CD14-positive monocyte (primary cell): ENCODE data around the gene CCDC154. TPM values are rescaled to one million over a fixed set of nuclear protein-coding genes. Genes with fewer than 3 reads are reported as not detected.

Experiments
- DNase-seq, 3 donors: peaks; one replicate each; pipeline ENCODE4 v3.0.0-alpha.2; 2011 to 2022
- H2AFZ ChIP-seq: 2 replicates; pipeline ENCODE4 v1.6.0; 2012; ENCODE audit warnings: mild to moderate bottlenecking, low read depth, low read length, inconsistent platforms; ENCODE audit not compliant: insufficient read depth, poor library complexity, severe bottlenecking
- H3K27ac ChIP-seq, 2 donors: 1 replicate in 1 of 2; 2 replicates in 1 of 2; pipeline ENCODE4 v1.5.1; 2012 to 2013; ENCODE audit warnings: low read length in 2 of 2, control low read depth in 1 of 2, inconsistent platforms in 1 of 2, low read depth in 1 of 2, mild to moderate bottlenecking in 1 of 2
- H3K27me3 ChIP-seq, 2 donors: one replicate each; pipeline versions ENCODE4 v1.6.0 to v1.6.1; 2011 to 2013; ENCODE audit warnings: low read length in 2 of 2; ENCODE audit not compliant: control insufficient read depth in 2 of 2, insufficient read depth in 2 of 2
- H3K36me3 ChIP-seq, 2 donors: replicated peaks in 1 of 2; 1 replicate in 1 of 2; 2 replicates in 1 of 2; pipeline versions ENCODE4 v1.5.1 to v1.6.1; 2012 to 2013; ENCODE audit warnings: low read length in 2 of 2, control low read depth in 1 of 2, inconsistent platforms in 1 of 2, mild to moderate bottlenecking in 1 of 2; ENCODE audit not compliant: insufficient read depth in 2 of 2, control insufficient read depth in 1 of 2
- H3K4me1 ChIP-seq, 2 donors: 1 replicate in 1 of 2; 2 replicates in 1 of 2; pipeline versions ENCODE4 v1.5.1 to v1.6.1; 2012 to 2013; ENCODE audit warnings: low read length in 2 of 2, control low read depth in 1 of 2, inconsistent platforms in 1 of 2, mild to moderate bottlenecking in 1 of 2, moderate library complexity in 1 of 2; ENCODE audit not compliant: insufficient read depth in 2 of 2, control insufficient read depth in 1 of 2
- H3K4me2 ChIP-seq: replicated peaks from 2 replicates; pipeline ENCODE3; 2012; ENCODE audit warnings: low read length, moderate library complexity, mild to moderate bottlenecking; ENCODE audit not compliant: poor library complexity, severe bottlenecking; ENCODE audit errors: extremely low read depth
- H3K4me3 ChIP-seq, 3 experiments: fragments of 200-600 bp in 1 of 3; sonication (generic) in 1 of 3; replicated peaks in 1 of 3; 1 replicate in 2 of 3; 2 replicates in 1 of 3; pipeline ENCODE4 v1.5.1; 2011 to 2013; ENCODE audit warnings: low read length in 3 of 3, mild to moderate bottlenecking in 3 of 3, control low read depth in 2 of 3, low read depth in 2 of 3, inconsistent platforms in 1 of 3, moderate library complexity in 1 of 3
- H3K79me2 ChIP-seq: 2 replicates; pipeline ENCODE4 v1.6.0; 2012; ENCODE audit warnings: mild to moderate bottlenecking, control low read depth, inconsistent platforms, low read length, moderate library complexity; ENCODE audit not compliant: insufficient read depth
- H3K9ac ChIP-seq: 2 replicates; pipeline ENCODE4 v1.6.0; 2017; ENCODE audit warnings: low read length, mild to moderate bottlenecking; ENCODE audit not compliant: insufficient read depth, poor library complexity, severe bottlenecking
- H3K9me3 ChIP-seq, 2 donors: replicated peaks in 1 of 2; 1 replicate in 1 of 2; 2 replicates in 1 of 2; pipeline versions ENCODE4 v1.5.1 to v1.6.1; 2012 to 2013; ENCODE audit warnings: low read length in 2 of 2, control low read depth in 1 of 2; ENCODE audit not compliant: control insufficient read depth in 1 of 2, insufficient read depth in 1 of 2
- H4K20me1 ChIP-seq: 2 replicates; pipeline ENCODE4 v1.6.0; 2012; ENCODE audit warnings: mild to moderate bottlenecking, low read length, control low read depth, moderate library complexity; ENCODE audit not compliant: insufficient read depth
- H3K27ac Mint-ChIP-seq, 7 donors: one replicate each; pipeline ENCODE4 v1.8.0; 2020; ENCODE audit warnings: mild to moderate bottlenecking in 7 of 7, mixed read lengths in 7 of 7, moderate library complexity in 6 of 7, inconsistent platforms in 2 of 7
- H3K27me3 Mint-ChIP-seq, 3 donors: one replicate each; pipeline ENCODE4 v1.8.0; 2021 to 2022; ENCODE audit warnings: low read depth in 3 of 3, mild to moderate bottlenecking in 3 of 3, mixed read lengths in 3 of 3, moderate library complexity in 3 of 3, inconsistent platforms in 1 of 3
- H3K36me3 Mint-ChIP-seq, 2 donors: one replicate each; pipeline ENCODE4 v1.8.0; 2020; ENCODE audit warnings: mixed read lengths in 2 of 2, inconsistent platforms in 1 of 2, mild to moderate bottlenecking in 1 of 2
- H3K4me1 Mint-ChIP-seq: one replicate; pipeline ENCODE4 v1.8.0; 2020; ENCODE audit warnings: mild to moderate bottlenecking, mixed read lengths
- H3K4me3 Mint-ChIP-seq, 2 donors: one replicate each; pipeline ENCODE4 v1.8.0; 2020; ENCODE audit warnings: mild to moderate bottlenecking in 2 of 2, mixed read lengths in 2 of 2, moderate library complexity in 1 of 2
- H3K9me3 Mint-ChIP-seq, 7 donors: one replicate each; pipeline ENCODE4 v1.8.0; 2020 to 2022; ENCODE audit warnings: mixed read lengths in 7 of 7, mild to moderate bottlenecking in 6 of 7, moderate library complexity in 6 of 7, inconsistent platforms in 2 of 7
- WGBS: methylation state at CpG from one replicate; pipeline ENCODE4 v1.1.5; 2013; ENCODE audit warnings: missing lambda C conversion rate; ENCODE audit not compliant: insufficient coverage; 5-methylcytosine and 5-hydroxymethylcytosine counted together
- intact Hi-C, 2 donors: fragments of 100-400 bp; cut with micrococcal nuclease; formaldehyde crosslinking; loops; one replicate each; pipeline versions ENCODE4 v1.15.0 to v1.15.1; 2023
- polyA plus RNA-seq, 3 donors: library from polyadenylated mRNA; depleted of rRNA in 1 of 3; unstranded in 2 of 3; stranded (reverse) in 1 of 3; fragments of 300-500 nt in 2 of 3; fragments of >200 nt in 1 of 3; fragmentation: Illumina TruSeq in 2 of 3; gene quantifications; 1 replicate in 2 of 3; 2 replicates in 1 of 3; pipeline ENCODE4 v1.2.3, GENCODE V29; 2012 to 2021
- TF ChIP-seq, protein P1 (sequence below): fragments of 200-600 bp; IDR thresholded peaks from one replicate; pipeline ENCODE4 v1.8.0; 2022; ENCODE audit warnings: antibody characterized with exemption, mild to moderate bottlenecking

CCDC154 gene
- polyA plus RNA-seq, 3 donors: 5.9 TPM; not detected in 2

DNA sequence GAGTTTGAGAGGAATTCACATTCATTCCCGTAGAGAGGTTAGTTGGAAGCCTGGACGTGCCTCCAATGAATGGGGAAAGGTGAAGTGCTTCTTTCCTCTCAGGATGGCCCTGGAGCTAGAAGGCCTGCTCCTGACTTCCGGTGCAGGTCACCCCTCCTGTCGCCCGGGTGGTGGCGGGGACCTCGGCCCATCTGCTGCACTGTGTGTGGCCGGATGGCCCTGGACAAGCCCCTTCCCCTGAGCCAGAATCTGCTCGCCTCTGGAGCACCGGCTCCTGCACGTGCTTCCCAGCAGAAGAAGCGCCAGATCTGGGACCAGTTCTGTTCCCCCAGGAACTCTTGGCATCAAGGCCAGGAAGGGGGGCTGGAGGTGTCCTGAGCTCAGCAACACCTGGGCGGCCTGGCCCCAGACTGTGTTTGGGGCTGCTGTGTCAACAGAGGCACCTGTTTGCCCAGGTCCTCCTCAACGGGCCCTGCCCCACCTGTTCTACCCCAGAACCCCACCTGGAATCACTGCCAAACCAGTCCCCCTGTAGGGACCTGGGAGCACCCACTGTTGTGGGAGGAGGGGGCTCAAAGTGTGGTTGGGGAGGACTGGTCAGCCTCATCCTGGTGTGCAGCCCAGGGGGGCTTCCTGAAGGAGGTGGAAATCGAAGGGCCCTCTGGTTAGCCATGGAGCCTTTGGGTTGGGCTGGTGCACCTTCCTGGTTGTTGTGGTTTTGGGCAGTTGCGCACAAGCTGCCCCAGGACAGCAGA, 18.6 kb downstream of the CCDC154 start:
- DNase-seq: no peak
- no peak overlapping the region for H3K4me3 ChIP-seq
- Mint-ChIP-seq H3K27me3 (peaks cover 0 to 11% (median under 1%) of the 10 kb centered on the region in 3 donors), H3K9me3 (peaks cover 0 to 5% (median 3%) of the 10 kb centered on the region in 7 donors), H3K27ac (no peak overlapping the region), H3K4me1 (peaks cover 9% of the 10 kb centered on the region), H3K36me3 (no peaks in the 10 kb centered on the region), H3K4me3 (no peak overlapping the region)
- H3K79me2 ChIP-seq: no peaks in the 10 kb centered on the region
- no peaks in the 10 kb centered on the region for H3K36me3 ChIP-seq
- no peak overlapping the region for H3K27ac ChIP-seq
- H3K9ac ChIP-seq: no peak overlapping the region
- no peaks in the 10 kb centered on the region for H4K20me1 ChIP-seq
- H3K4me2 ChIP-seq: no peak overlapping the region
- intact Hi-C loops: loop anchor here (10.0 kb wide), 2 partner anchors 279 to 359 kb away; partner anchors contain the start of genes MAPK8IP3 (in 1 of the 2), NUBP2 (in 1 of the 2) and SPSB3 (in 1 of the 2)
- H3K27me3 ChIP-seq: peaks cover 0 to 2% of the 10 kb centered on the region in 2 donors
- WGBS: 94% methylated on average over 13 of the region's 16 CpGs
- no peaks in the 10 kb centered on the region for H3K9me3 ChIP-seq
- TF ChIP-seq, protein P1, sequence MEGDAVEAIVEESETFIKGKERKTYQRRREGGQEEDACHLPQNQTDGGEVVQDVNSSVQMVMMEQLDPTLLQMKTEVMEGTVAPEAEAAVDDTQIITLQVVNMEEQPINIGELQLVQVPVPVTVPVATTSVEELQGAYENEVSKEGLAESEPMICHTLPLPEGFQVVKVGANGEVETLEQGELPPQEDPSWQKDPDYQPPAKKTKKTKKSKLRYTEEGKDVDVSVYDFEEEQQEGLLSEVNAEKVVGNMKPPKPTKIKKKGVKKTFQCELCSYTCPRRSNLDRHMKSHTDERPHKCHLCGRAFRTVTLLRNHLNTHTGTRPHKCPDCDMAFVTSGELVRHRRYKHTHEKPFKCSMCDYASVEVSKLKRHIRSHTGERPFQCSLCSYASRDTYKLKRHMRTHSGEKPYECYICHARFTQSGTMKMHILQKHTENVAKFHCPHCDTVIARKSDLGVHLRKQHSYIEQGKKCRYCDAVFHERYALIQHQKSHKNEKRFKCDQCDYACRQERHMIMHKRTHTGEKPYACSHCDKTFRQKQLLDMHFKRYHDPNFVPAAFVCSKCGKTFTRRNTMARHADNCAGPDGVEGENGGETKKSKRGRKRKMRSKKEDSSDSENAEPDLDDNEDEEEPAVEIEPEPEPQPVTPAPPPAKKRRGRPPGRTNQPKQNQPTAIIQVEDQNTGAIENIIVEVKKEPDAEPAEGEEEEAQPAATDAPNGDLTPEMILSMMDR: no peak
- no peak overlapping the region for H2AFZ ChIP-seq
- H3K4me1 ChIP-seq: peaks cover 12 to 13% of the 10 kb centered on the region in 2 donors

DNA sequence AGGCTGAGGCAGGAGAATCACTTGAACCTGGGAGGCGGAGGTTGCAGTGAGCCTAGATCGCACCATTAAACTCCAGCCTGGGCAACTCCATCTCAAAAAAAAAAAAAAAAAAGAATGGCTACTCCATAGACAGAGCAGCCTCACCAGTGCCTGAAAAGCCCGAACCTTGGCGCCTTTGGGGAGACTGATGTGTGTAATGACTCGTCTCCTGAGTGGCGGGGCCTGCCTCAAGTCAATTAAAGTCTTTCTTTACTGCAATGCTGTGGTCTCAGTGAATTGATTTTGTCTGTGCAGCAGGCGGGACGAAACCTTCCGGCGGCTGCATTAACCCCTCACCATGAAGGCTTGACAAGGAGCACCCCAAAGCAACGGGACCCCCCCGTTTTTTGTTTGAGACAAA, 20.3 kb downstream of the CCDC154 start:
- Mint-ChIP-seq H3K9me3 (peaks cover 0 to 5% (median 3%) of the 10 kb centered on the region in 7 donors), H3K4me3 (no peak overlapping the region), H3K27me3 (peaks cover 0 to 2% (median 0%) of the 10 kb centered on the region in 3 donors), H3K4me1 (peaks cover 17% of the 10 kb centered on the region), H3K36me3 (no peaks in the 10 kb centered on the region), H3K27ac (peak overlapping the region in 2 of 7 donors; percentile 66)
- Histone ChIP-seq H2AFZ (no peak overlapping the region), H3K9ac (no peak overlapping the region), H3K9me3 (no peaks in the 10 kb centered on the region), H3K79me2 (peaks cover 15% of the 10 kb centered on the region), H3K27me3 (no peaks in the 10 kb centered on the region), H3K4me1 (peaks cover 23 to 26% of the 10 kb centered on the region in 2 donors), H4K20me1 (no peaks in the 10 kb centered on the region), H3K27ac (no peak overlapping the region), H3K4me2 (no peak overlapping the region), H3K4me3 (no peak overlapping the region), H3K36me3 (no peaks in the 10 kb centered on the region)
- 98% methylated on average over 7 of the region's 12 CpGs for WGBS
- intact Hi-C loops: loop anchor here (5.0 to 10.0 kb wide), 5 partner anchors 68 to 361 kb away; partner anchors contain the start of genes CRAMP1 (in 1 of the 2), EME2 (in 1 of the 2), IFT140 (in 1 of the 2) and MAPK8IP3 (in 1 of the 2)
- no peak for DNase-seq
- TF ChIP-seq, protein P1: no peak
